ENCODE results near the gene CALM1.

DNA sequence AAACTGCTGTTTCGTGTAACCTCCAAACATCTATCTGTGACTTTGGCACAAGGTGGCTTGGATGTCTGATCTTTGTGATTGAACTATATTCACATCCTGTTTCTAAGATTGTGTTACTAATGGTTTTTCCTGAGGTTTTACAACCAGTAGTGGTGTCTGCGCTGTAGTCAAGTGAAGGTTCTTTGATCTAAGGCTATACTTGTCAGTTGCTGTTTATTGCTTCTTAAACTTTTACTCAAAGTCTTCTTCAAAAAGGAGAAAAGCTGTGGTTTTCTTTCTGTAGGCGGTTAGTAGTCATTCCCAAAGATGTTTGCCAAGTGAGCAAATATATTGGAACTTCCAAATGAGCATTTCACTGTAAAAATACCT lies 12.3 kb upstream of the CALM1 start:
- TF ChIP-seq, protein P1, sequence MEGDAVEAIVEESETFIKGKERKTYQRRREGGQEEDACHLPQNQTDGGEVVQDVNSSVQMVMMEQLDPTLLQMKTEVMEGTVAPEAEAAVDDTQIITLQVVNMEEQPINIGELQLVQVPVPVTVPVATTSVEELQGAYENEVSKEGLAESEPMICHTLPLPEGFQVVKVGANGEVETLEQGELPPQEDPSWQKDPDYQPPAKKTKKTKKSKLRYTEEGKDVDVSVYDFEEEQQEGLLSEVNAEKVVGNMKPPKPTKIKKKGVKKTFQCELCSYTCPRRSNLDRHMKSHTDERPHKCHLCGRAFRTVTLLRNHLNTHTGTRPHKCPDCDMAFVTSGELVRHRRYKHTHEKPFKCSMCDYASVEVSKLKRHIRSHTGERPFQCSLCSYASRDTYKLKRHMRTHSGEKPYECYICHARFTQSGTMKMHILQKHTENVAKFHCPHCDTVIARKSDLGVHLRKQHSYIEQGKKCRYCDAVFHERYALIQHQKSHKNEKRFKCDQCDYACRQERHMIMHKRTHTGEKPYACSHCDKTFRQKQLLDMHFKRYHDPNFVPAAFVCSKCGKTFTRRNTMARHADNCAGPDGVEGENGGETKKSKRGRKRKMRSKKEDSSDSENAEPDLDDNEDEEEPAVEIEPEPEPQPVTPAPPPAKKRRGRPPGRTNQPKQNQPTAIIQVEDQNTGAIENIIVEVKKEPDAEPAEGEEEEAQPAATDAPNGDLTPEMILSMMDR (IDR thresholded peaks at IDR 0.05) = no peak
- TF ChIP-seq POLR2A (IDR thresholded peaks at IDR 0.05) (no peak), POLR2AphosphoS5 (IDR thresholded peaks at IDR 0.05) (no peak)

Data from prostate gland (tissue), 2 donors.